KMS-11 (cell line): ENCODE data around the gene OPRM1.

Experiments used
- H2AFZ ChIP-seq: fragments of 200-600 bp; sonication (generic); 2 replicates; pipeline ENCODE4 v1.6.1; 2016; ENCODE audit warnings: antibody characterized with exemption, mixed run types, low read depth
- H3K27ac ChIP-seq: fragments of 200-600 bp; sonication (generic); 2 replicates; pipeline ENCODE4 v1.6.1; 2016; ENCODE audit warnings: mild to moderate bottlenecking, mixed run types
- H3K27me3 ChIP-seq: fragments of 200-600 bp; sonication (generic); 2 replicates; pipeline ENCODE4 v1.6.1; 2017; ENCODE audit warnings: mild to moderate bottlenecking, low read depth, mixed run types, moderate library complexity; ENCODE audit not compliant: insufficient read depth
- H3K36me3 ChIP-seq: fragments of 200-600 bp; sonication (generic); 2 replicates; pipeline ENCODE4 v1.6.1; 2017; ENCODE audit warnings: mild to moderate bottlenecking, mixed run types; ENCODE audit not compliant: insufficient read depth
- H3K4me1 ChIP-seq: fragments of 200-600 bp; sonication (generic); 2 replicates; pipeline ENCODE4 v1.6.1; 2016; ENCODE audit warnings: mild to moderate bottlenecking, low read depth, mixed run types; ENCODE audit not compliant: poor library complexity, severe bottlenecking
- H3K4me2 ChIP-seq: fragments of 200-600 bp; sonication (generic); 2 replicates; pipeline ENCODE4 v1.7.0; 2016; ENCODE audit warnings: mild to moderate bottlenecking, mixed run types
- H3K4me3 ChIP-seq: fragments of 200-600 bp; sonication (generic); IDR thresholded peaks from 2 replicates; pipeline ENCODE4 v1.6.1; 2017; ENCODE audit warnings: low read depth, low read length, mixed read lengths; ENCODE audit not compliant: insufficient read depth
- H3K79me2 ChIP-seq: fragments of 200-600 bp; sonication (generic); 2 replicates; pipeline ENCODE4 v1.6.1; 2016; ENCODE audit warnings: low read depth, mixed run types; ENCODE audit not compliant: insufficient read depth
- H3K9ac ChIP-seq: fragments of 200-600 bp; sonication (generic); 2 replicates; pipeline ENCODE4 v1.6.1; 2016; ENCODE audit warnings: mild to moderate bottlenecking, mixed run types
- H4K20me1 ChIP-seq: fragments of 200-600 bp; sonication (generic); 2 replicates; pipeline ENCODE4 v1.6.1; 2016; ENCODE audit warnings: mild to moderate bottlenecking, mixed run types; ENCODE audit not compliant: insufficient read depth
- TF ChIP-seq, protein P1 (sequence below): fragments of 200-600 bp; sonication (generic); conservative IDR thresholded peaks from 2 replicates; pipeline ENCODE4 v1.6.1; 2017; ENCODE audit warnings: low read depth, mild to moderate bottlenecking, antibody characterized with exemption, low read length, moderate library complexity, mixed read lengths

The OPRM1 gene

DNA sequence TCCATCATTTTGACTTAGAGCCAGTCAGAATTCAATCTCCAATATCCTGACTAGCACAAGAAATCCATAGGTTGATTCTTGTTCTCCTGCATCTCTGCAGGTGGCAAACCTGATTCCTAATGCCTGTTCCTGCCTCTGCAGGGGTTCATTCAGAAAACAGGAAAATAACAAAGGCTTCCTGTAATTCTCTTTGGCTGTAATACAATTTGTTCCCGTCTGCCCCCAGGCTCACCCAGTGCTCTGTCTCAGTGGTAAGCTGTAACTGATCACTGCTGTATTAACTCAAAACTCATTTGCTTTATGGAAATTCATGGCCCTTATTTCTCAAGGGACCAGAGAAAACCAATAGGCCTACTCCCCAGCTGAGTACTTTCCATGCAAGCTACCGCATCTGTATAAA, 88.6 kb downstream of the OPRM1 start:
- Histone ChIP-seq H3K4me2 (no peak overlapping the region), H3K27me3 (no peaks in the 10 kb centered on the region), H3K4me3 (no peak overlapping the region), H3K4me1 (no peaks in the 10 kb centered on the region), H2AFZ (no peak overlapping the region), H3K9ac (no peak overlapping the region), H3K36me3 (no peaks in the 10 kb centered on the region), H3K79me2 (no peaks in the 10 kb centered on the region), H3K27ac (no peak overlapping the region), H4K20me1 (no peaks in the 10 kb centered on the region)
- TF ChIP-seq, protein P1, sequence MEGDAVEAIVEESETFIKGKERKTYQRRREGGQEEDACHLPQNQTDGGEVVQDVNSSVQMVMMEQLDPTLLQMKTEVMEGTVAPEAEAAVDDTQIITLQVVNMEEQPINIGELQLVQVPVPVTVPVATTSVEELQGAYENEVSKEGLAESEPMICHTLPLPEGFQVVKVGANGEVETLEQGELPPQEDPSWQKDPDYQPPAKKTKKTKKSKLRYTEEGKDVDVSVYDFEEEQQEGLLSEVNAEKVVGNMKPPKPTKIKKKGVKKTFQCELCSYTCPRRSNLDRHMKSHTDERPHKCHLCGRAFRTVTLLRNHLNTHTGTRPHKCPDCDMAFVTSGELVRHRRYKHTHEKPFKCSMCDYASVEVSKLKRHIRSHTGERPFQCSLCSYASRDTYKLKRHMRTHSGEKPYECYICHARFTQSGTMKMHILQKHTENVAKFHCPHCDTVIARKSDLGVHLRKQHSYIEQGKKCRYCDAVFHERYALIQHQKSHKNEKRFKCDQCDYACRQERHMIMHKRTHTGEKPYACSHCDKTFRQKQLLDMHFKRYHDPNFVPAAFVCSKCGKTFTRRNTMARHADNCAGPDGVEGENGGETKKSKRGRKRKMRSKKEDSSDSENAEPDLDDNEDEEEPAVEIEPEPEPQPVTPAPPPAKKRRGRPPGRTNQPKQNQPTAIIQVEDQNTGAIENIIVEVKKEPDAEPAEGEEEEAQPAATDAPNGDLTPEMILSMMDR = no peak

DNA sequence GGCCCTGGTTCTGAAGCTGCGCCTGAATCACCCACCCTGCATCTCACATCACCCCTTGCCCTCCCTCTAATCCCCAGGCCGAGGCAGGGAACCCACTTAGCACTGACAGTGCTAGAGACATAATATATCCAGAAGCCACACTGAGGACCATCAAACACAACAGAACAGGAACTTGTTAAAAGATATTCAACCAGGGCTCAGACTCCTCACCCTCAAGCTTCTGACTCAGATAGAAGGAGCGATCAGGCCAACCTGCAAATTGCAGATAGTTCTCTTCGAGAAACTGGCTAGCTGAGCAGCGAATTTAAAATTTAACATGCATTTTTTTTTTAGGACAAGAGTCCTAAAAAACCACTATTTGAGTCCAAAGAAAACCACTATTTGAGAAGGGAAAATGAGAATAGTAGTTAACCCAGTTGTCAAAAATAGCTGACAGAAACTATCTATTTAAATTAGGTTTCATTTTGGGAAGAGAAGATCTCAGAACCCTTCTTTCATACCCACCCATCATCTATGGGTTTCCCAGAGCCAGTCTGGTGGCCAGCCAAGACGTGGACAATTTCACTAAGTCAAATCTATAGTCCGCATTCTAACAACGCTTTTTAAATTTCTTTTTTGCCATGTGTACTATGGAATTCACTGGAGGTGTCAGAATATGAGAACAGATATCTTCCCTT, 95.6 kb downstream of the OPRM1 start:
- Histone ChIP-seq H3K27me3 (no peaks in the 10 kb centered on the region), H3K27ac (no peak overlapping the region), H3K9ac (no peak overlapping the region), H4K20me1 (no peaks in the 10 kb centered on the region), H3K4me2 (no peak overlapping the region), H3K79me2 (no peaks in the 10 kb centered on the region), H2AFZ (no peak overlapping the region), H3K4me1 (no peaks in the 10 kb centered on the region), H3K36me3 (no peaks in the 10 kb centered on the region), H3K4me3 (no peak overlapping the region)
- TF ChIP-seq, protein P1 = no peak

DNA sequence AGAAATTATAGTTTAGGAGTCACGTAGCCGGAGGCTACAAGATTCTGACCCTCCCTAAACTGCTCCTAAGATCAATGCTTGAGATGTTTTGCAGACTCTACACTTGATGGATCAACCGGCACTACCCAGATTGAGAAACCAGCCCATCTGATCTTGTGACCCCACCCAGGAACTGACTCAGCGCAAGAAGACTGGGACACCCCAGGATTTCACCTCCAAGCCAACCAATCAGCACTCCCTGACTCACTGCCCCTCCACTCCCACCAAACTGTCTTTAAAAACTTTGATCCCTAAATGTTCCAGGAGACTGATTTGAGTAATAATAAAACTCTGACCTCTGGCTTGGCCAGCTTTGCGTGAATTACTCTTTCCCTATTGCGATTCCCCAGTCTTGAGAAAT, 99.8 kb downstream of the OPRM1 start:
- no peak overlapping the region for H3K9ac ChIP-seq
- no peaks in the 10 kb centered on the region for H4K20me1 ChIP-seq
- no peak overlapping the region for H3K27ac ChIP-seq
- no peaks in the 10 kb centered on the region for H3K36me3 ChIP-seq
- H3K27me3 ChIP-seq = no peaks in the 10 kb centered on the region
- H3K4me3 ChIP-seq = no peak overlapping the region
- no peak overlapping the region for H3K4me2 ChIP-seq
- no peaks in the 10 kb centered on the region for H3K4me1 ChIP-seq
- no peak overlapping the region for H2AFZ ChIP-seq
- TF ChIP-seq, protein P1 = no peak
- H3K79me2 ChIP-seq = no peaks in the 10 kb centered on the region

DNA sequence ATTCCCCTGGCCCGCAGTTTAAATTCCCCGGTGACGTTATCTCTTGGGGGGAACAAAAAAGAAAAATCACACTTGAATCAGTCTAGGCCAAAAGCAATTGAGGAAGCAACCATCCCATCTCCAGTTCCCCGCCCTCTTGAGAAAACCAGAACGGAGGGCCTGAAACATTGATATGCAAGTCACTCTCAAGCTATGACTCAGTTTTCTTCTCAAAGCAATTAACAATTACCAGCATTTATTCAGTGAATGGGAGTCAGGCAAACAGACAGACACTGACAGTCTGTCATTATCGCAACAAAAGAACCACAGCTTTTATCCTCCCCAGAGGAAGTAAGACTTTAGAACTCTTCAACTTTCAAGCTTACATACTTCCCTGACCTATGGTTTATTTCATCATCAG, 100.9 kb downstream of the OPRM1 start:
- no peak overlapping the region for H2AFZ ChIP-seq
- no peak overlapping the region for H3K9ac ChIP-seq
- no peaks in the 10 kb centered on the region for H3K79me2 ChIP-seq
- no peak overlapping the region for H3K27ac ChIP-seq
- H3K27me3 ChIP-seq = no peaks in the 10 kb centered on the region
- no peak overlapping the region for H3K4me2 ChIP-seq
- no peaks in the 10 kb centered on the region for H3K36me3 ChIP-seq
- no peaks in the 10 kb centered on the region for H3K4me1 ChIP-seq
- no peak overlapping the region for H3K4me3 ChIP-seq
- TF ChIP-seq, protein P1 = no peak
- no peaks in the 10 kb centered on the region for H4K20me1 ChIP-seq
